Transverse colon (tissue), 4 donors: ENCODE measurements around the gene AATK. TPM values are rescaled to one million over a fixed set of nuclear protein-coding genes. Genes with fewer than 3 reads are reported as not detected.

ENCODE experiments used
- DNase-seq: peaks from one replicate; pipeline ENCODE4 v3.0.0-alpha.2; 2019
- H3K27ac ChIP-seq, 4 donors: fragments of 200-600 bp; sonication (generic); 2 replicates each; pipeline ENCODE4 v1.5.1; 2016 to 2018; ENCODE audit warnings: inconsistent platforms in 4 of 4
- H3K27me3 ChIP-seq: fragments of 200-600 bp; sonication (generic); 2 replicates; pipeline ENCODE4 v1.5.1; 2017; ENCODE audit warnings: inconsistent platforms
- H3K36me3 ChIP-seq, 4 donors: fragments of 200-600 bp; sonication (generic); 2 replicates each; pipeline ENCODE4 v1.5.1; 2017 to 2019; ENCODE audit warnings: inconsistent platforms in 4 of 4
- H3K4me1 ChIP-seq, 4 donors: fragments of 200-600 bp; sonication (generic); 2 replicates each; pipeline ENCODE4 v1.5.1; 2017 to 2020; ENCODE audit warnings: inconsistent platforms in 4 of 4
- H3K4me3 ChIP-seq, 4 donors: fragments of 200-600 bp; sonication (generic); 1 replicate in 1 of 4; 2 replicates in 3 of 4; pipeline versions ENCODE4 v1.5.1 to v1.6.1; 2017 to 2019; ENCODE audit warnings: inconsistent platforms in 4 of 4
- H3K9me3 ChIP-seq, 2 donors: fragments of 200-600 bp; sonication (generic); 2 replicates each; pipeline ENCODE4 v1.5.1; 2017 to 2019; ENCODE audit warnings: inconsistent platforms in 2 of 2
- CTCF ChIP-seq, 5 experiments: fragments of 200-600 bp in 3 of 5; fragments of 450-650 bp in 2 of 5; sonication (generic) in 3 of 5; IDR thresholded peaks; 1 replicate in 2 of 5; 2 replicates in 3 of 5; pipeline ENCODE4 v1.5.1; 2016 to 2017; ENCODE audit warnings: antibody characterized with exemption in 5 of 5, inconsistent platforms in 3 of 5, mild to moderate bottlenecking in 2 of 5, moderate library complexity in 1 of 5
- EP300 ChIP-seq: sonication (generic); formaldehyde crosslinking; IDR thresholded peaks from one replicate; pipeline ENCODE4 v1.6.1; 2017; ENCODE audit warnings: antibody characterized with exemption, low read depth
- POLR2A ChIP-seq: fragments of 450-650 bp; IDR thresholded peaks from one replicate; pipeline ENCODE4 v1.6.1; 2016; ENCODE audit warnings: antibody characterized with exemption, mild to moderate bottlenecking, moderate library complexity
- POLR2AphosphoS5 ChIP-seq, 3 donors: sonication (generic); formaldehyde crosslinking; IDR thresholded peaks; one replicate each; pipeline ENCODE4 v1.6.1; 2016; ENCODE audit warnings: antibody characterized with exemption in 3 of 3
- WGBS, 2 donors: methylation state at CpG; one replicate each; pipeline ENCODE4 v1.1.5; 2018; ENCODE audit warnings: low coverage in 1 of 2; 5-methylcytosine and 5-hydroxymethylcytosine counted together
- in situ Hi-C, 4 donors: fragments of 200-750 bp; cut with MboI; loops; one replicate each; pipeline versions ENCODE4 v1.15.0 to v1.15.1; 2017; ENCODE audit warnings: low sequenced_read_pairs in 3 of 4, low pct_ligation_motif_present in 1 of 4, low pct_unique_long_range_greater_than_20kb in 1 of 4
- intact Hi-C: fragments of 100-400 bp; cut with DNase I; formaldehyde crosslinking; loops from one replicate; pipeline ENCODE4 v1.15.1; 2023; ENCODE audit warnings: low total_unique reads
- total RNA-seq, 4 donors: library from RNA; depleted of rRNA; stranded (reverse); fragments of >200 nt; gene quantifications; one replicate each; pipeline ENCODE4 v1.1.0, GENCODE V29; 2016

Gene AATK
- total RNA-seq, 4 donors from 2014 or later: 1.7 to 21.3 (median 8.6) TPM

GRCh38 chr17:81165246-81166032 lies 582 bp downstream of the AATK start, which contains the start of gene PVALEF:
Gene PVALEF (plus strand): TSS chr17:81165507. CDS start chr17:81181227, 15,720 bp downstream.
- in situ Hi-C loops (no loop called here), intact Hi-C loops (no loop called here)
- Histone ChIP-seq H3K36me3 (no peaks in the 10 kb centered on the region), H3K9me3 (no peaks in the 10 kb centered on the region), H3K27me3 (peaks cover 47% of the 10 kb centered on the region), H3K27ac (no peak within 1 kb of the TSS), H3K4me1 (peaks cover 3 to 10% (median 4%) of the 10 kb centered on the region in 4 donors), H3K4me3 (peak within 1 kb of the TSS in 3 of 4 donors; percentile 8 to 41 (median 23))
- TF ChIP-seq EP300 (no peak), CTCF (IDR thresholded peaks at IDR 0.05) (no peak), POLR2AphosphoS5 (IDR thresholded peaks at IDR 0.05) (no peak), POLR2A (no peak)
- WGBS, 2 donors: 34% methylated on average over 36 of the region's 46 CpGs; no CpG with 5 or more reads in 1 of the 2 donors
- DNase-seq: no peak

GRCh38 chr17:81164371-81165245 lies 1.4 kb downstream of the AATK start:
- Histone ChIP-seq H3K27me3 (peaks cover 54% of the 10 kb centered on the region), H3K27ac (no peak overlapping the region), H3K4me3 (no peak overlapping the region), H3K4me1 (peaks cover 3 to 10% (median 4%) of the 10 kb centered on the region in 4 donors), H3K9me3 (no peaks in the 10 kb centered on the region), H3K36me3 (no peaks in the 10 kb centered on the region)
- intact Hi-C loops (no loop called here), in situ Hi-C loops (no loop called here)
- WGBS, 2 donors: 53% methylated on average over 19 of the region's 19 CpGs; no CpG with 5 or more reads in 1 of the 2 donors
- TF ChIP-seq POLR2AphosphoS5 (IDR thresholded peaks at IDR 0.05) (no peak), CTCF (IDR thresholded peaks at IDR 0.05) (no peak), POLR2A (no peak), EP300 (no peak)
- no peak for DNase-seq

- in situ Hi-C loops: no loop called here
- Histone ChIP-seq H3K27me3 (peaks cover 54% of the 10 kb centered on the region), H3K9me3 (no peaks in the 10 kb centered on the region), H3K4me1 (peaks cover 3 to 10% (median 4%) of the 10 kb centered on the region in 4 donors), H3K27ac (no peak overlapping the region), H3K36me3 (no peaks in the 10 kb centered on the region), H3K4me3 (no peak overlapping the region)
- DNase-seq: no peak
- intact Hi-C loops: no loop called here
- 89% methylated on average over 15 of the region's 15 CpGs; no CpG with 5 or more reads in 1 of the 2 donors for WGBS, 2 donors
- TF ChIP-seq EP300: no peak
- TF ChIP-seq POLR2AphosphoS5 (IDR thresholded peaks at IDR 0.05): no peak
- TF ChIP-seq POLR2A: no peak
- TF ChIP-seq CTCF (IDR thresholded peaks at IDR 0.05): no peak
These were observed 2.2 kb downstream of the AATK start for GRCh38 chr17:81163703-81164370.
